Measurements from ENCODE around the gene MLLT10. TPM values are rescaled to one million over a fixed set of nuclear protein-coding genes. Genes with fewer than 3 reads are reported as not detected.
A peak's percentile ranks its signal among the peaks of the same experiment; 100 is the strongest.
"Not testable (repeated sequence)": the region's sequence is repeated elsewhere in the genome, so short reads cannot be mapped to it uniquely, and the experiment has no call there.

Gene MLLT10
- total RNA-seq, 1 donor from 2014 or later = 43.9 TPM

DNA sequence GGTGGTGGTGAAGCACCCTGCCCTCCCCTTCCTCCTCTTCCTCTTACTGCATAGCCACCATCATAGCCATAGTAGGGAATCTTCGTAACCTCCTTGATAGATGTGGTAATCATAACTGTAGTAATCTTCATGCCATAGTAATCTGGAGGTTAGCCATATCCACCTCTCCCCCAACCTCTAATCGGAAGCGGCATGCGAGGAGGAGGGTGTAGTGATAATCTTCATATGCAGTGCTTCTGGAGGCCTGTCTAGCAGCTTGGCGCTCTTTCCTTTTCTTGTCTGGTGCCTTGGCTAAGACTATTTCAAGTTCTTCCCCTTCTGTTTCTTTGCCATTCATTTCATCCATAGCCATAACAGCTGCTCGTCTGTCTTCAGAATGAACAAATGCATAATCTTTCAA, 90.9 kb downstream of the MLLT10 start:
- TF ChIP-seq, protein P1, sequence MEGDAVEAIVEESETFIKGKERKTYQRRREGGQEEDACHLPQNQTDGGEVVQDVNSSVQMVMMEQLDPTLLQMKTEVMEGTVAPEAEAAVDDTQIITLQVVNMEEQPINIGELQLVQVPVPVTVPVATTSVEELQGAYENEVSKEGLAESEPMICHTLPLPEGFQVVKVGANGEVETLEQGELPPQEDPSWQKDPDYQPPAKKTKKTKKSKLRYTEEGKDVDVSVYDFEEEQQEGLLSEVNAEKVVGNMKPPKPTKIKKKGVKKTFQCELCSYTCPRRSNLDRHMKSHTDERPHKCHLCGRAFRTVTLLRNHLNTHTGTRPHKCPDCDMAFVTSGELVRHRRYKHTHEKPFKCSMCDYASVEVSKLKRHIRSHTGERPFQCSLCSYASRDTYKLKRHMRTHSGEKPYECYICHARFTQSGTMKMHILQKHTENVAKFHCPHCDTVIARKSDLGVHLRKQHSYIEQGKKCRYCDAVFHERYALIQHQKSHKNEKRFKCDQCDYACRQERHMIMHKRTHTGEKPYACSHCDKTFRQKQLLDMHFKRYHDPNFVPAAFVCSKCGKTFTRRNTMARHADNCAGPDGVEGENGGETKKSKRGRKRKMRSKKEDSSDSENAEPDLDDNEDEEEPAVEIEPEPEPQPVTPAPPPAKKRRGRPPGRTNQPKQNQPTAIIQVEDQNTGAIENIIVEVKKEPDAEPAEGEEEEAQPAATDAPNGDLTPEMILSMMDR (IDR thresholded peaks at IDR 0.05) = no peak
- Mint-ChIP-seq H3K9me3 (ENCODE audit: unreplicated experiment) (no peaks in the 10 kb centered on the region), H3K27me3 (ENCODE audit: unreplicated experiment) (no peaks in the 10 kb centered on the region), H3K27ac (ENCODE audit: unreplicated experiment) (no peak overlapping the region), H3K36me3 (ENCODE audit: unreplicated experiment) (peaks cover 42% of the 10 kb centered on the region), H3K4me3 (ENCODE audit: unreplicated experiment) (no peak overlapping the region), H3K4me1 (ENCODE audit: unreplicated experiment) (peaks cover 3% of the 10 kb centered on the region)
- no peak for DNase-seq (ENCODE audit: extremely low spot score, unreplicated experiment)

DNA sequence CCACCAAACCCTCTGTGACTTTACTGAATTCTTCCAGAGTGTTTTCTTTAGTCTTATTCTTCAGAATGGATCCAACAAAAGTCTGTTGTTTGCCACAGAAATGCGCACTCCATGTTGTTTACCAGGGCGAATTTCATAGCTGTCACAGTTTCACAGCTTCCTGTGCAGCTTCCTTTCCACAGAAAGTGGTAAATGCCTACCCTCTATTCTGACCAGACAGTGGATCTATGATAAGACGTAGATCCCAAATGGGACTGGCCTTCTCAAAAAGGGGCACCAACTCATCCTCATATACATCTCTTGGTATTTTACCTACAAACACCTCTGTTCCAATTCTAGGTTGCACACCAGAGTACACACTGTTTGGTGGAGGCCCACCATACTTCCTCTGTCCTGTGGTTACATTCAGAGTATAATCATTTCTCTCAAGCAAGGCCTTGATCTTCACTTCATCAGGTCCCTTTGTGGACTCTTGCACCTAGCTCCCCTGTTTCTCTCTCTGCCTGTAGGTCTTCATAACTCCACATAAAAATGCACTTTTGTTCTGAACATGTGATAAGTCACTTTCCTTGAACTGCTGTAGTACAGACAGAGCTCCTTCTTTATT, 91.7 kb downstream of the MLLT10 start:
- DNase-seq (ENCODE audit: extremely low spot score, unreplicated experiment) = no peak
- peaks cover 43% of the 10 kb centered on the region for H3K36me3 Mint-ChIP-seq (ENCODE audit: unreplicated experiment)
- TF ChIP-seq, protein P1 (IDR thresholded peaks at IDR 0.05) = no peak
- no peak overlapping the region for H3K27ac Mint-ChIP-seq (ENCODE audit: unreplicated experiment)
- no peaks in the 10 kb centered on the region for H3K9me3 Mint-ChIP-seq (ENCODE audit: unreplicated experiment)
- no peak overlapping the region for H3K4me3 Mint-ChIP-seq (ENCODE audit: unreplicated experiment)
- peaks cover 3% of the 10 kb centered on the region for H3K4me1 Mint-ChIP-seq (ENCODE audit: unreplicated experiment)
- no peaks in the 10 kb centered on the region for H3K27me3 Mint-ChIP-seq (ENCODE audit: unreplicated experiment)

DNA sequence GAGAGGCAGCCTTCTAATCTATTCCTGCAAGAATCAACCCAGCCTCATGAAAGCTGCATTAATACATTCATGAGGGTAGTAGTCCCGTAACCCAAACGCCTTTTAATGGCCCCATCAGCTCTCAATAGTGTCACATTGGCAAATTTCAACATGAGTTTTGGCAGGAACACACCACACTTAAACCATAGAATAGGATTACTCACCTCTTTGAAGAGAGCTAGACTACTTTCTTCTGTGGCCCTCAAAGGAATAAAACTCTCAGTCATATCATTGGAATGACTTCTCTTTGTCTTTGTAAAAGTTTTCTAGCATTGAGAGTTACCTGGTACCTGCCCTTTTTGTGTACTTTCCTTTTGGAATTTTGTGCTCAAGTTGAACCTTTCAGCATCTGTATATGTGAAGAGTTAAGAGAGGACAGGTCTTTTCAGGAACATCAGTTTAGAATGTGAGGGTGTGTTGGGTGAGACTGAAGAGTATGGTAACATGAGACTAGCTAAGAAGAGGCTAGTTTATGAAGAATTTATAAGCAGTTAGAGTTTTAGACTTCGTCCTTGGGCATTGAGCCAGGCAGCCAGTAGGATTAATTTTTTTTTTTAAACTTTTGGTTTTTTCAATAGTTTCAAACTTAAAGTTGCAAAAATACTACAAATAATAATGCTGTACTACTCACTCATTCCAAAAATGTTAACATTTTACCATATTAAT, 92.6 kb downstream of the MLLT10 start:
- H3K27ac Mint-ChIP-seq (ENCODE audit: unreplicated experiment) = peak overlapping the region; percentile 4
- no peak for DNase-seq (ENCODE audit: extremely low spot score, unreplicated experiment)
- no peak overlapping the region for H3K4me3 Mint-ChIP-seq (ENCODE audit: unreplicated experiment)
- peaks cover 44% of the 10 kb centered on the region for H3K36me3 Mint-ChIP-seq (ENCODE audit: unreplicated experiment)
- TF ChIP-seq, protein P1 (IDR thresholded peaks at IDR 0.05) = no peak
- H3K27me3 Mint-ChIP-seq (ENCODE audit: unreplicated experiment) = no peaks in the 10 kb centered on the region
- H3K9me3 Mint-ChIP-seq (ENCODE audit: unreplicated experiment) = no peaks in the 10 kb centered on the region
- H3K4me1 Mint-ChIP-seq (ENCODE audit: unreplicated experiment) = peaks cover 6% of the 10 kb centered on the region

DNA sequence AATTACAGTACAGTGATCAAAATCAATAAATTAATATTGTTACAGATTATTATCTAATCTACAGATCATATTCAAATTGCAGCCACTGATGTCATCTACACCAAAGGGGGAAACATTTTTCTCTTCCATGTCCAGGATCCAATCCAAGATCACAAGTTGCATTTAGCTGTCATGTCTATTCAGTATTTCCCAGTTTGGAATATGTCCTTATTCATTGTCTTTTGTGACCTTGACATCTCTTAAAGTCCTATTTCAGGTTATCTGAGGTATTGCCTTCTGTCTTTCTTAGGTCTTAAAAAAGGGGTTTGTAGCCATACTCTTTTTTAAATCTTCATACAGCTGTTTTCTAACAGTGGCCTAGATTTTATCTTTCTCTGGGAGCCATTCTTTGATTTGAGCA, 93.3 kb downstream of the MLLT10 start:
- H3K9me3 Mint-ChIP-seq (ENCODE audit: unreplicated experiment) = no peaks in the 10 kb centered on the region

DNA sequence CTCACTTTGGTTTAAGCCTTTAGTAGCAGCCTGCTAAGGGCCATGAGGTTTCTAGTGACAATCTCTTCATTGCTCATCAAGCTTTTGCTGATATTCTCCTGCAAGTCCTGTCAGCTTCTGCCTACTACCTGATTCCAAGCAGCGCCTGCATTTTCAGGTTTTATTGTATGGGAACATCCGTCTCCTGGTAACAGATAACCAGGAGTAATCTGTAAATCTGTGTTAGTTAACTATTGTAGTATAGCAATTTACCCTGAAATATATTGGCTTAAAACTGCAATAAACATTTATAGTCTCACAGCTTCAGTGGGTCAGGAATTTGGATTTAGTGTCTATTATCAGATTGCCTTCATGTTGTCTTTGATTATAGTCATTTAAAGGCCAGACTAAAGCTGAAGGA, 94.0 kb downstream of the MLLT10 start:
- Mint-ChIP-seq H3K36me3 (ENCODE audit: unreplicated experiment) (peaks cover 48% of the 10 kb centered on the region), H3K27ac (ENCODE audit: unreplicated experiment) (no peak overlapping the region), H3K4me3 (ENCODE audit: unreplicated experiment) (no peak overlapping the region), H3K4me1 (ENCODE audit: unreplicated experiment) (peaks cover 6% of the 10 kb centered on the region), H3K9me3 (ENCODE audit: unreplicated experiment) (no peaks in the 10 kb centered on the region), H3K27me3 (ENCODE audit: unreplicated experiment) (no peaks in the 10 kb centered on the region)
- DNase-seq (ENCODE audit: extremely low spot score, unreplicated experiment) = no peak
- TF ChIP-seq, protein P1 (IDR thresholded peaks at IDR 0.05) = no peak

More for the DNA sequence above, 93.3 kb downstream of the MLLT10 start:
- Mint-ChIP-seq H3K27ac (ENCODE audit: unreplicated experiment) (peak overlapping the region; percentile 6), H3K36me3 (ENCODE audit: unreplicated experiment) (peaks cover 48% of the 10 kb centered on the region), H3K27me3 (ENCODE audit: unreplicated experiment) (no peaks in the 10 kb centered on the region), H3K4me1 (ENCODE audit: unreplicated experiment) (peaks cover 6% of the 10 kb centered on the region), H3K4me3 (ENCODE audit: unreplicated experiment) (no peak overlapping the region)
- TF ChIP-seq, protein P1 (IDR thresholded peaks at IDR 0.05) = no peak
- DNase-seq (ENCODE audit: extremely low spot score, unreplicated experiment) = no peak

DNA sequence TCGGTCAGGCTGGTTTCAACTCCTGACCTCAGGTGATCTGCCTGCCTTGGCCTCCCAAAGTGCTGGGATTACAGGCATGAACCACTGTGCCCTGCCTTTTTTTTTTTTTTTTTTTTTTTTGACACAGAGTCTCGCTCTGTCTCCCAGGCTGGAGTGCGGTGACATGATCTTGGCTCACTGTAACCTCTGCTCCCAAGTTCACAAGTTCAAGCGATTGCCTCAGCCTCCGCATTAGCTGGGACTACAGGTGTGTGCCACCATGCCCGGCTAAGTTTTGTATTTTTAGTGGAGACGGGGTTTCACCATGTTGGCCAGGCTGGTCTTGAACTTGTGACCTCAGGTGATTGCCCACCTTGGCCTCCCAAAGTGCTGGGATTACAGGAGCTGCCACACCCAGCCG, 94.6 kb downstream of the MLLT10 start:
- H3K36me3 Mint-ChIP-seq (ENCODE audit: unreplicated experiment) = peaks cover 45% of the 10 kb centered on the region
- not testable (repeated sequence) for H3K27ac Mint-ChIP-seq (ENCODE audit: unreplicated experiment); H3K4me3 Mint-ChIP-seq (ENCODE audit: unreplicated experiment); DNase-seq (ENCODE audit: extremely low spot score, unreplicated experiment); H3K9me3 Mint-ChIP-seq (ENCODE audit: unreplicated experiment); H3K4me1 Mint-ChIP-seq (ENCODE audit: unreplicated experiment); H3K27me3 Mint-ChIP-seq (ENCODE audit: unreplicated experiment)

Data from osteocyte (in vitro differentiated cells).